HepG2 (cell line): Measurements from ENCODE around the gene EIF5A. TPM values are rescaled to one million over a fixed set of nuclear protein-coding genes. Genes with fewer than 3 reads are reported as not detected.
A peak's percentile ranks its signal among the peaks of the same experiment; 100 is the strongest.

Experiments used
- ARNT ChIP-seq: fragments of 450-650 bp; IDR thresholded peaks from 2 replicates; pipeline ENCODE4 v1.6.1; 2017
- KAT8 ChIP-seq: IDR thresholded peaks from 2 replicates; pipeline ENCODE4 v1.6.1; 2016; ENCODE audit warnings: missing genetic modification reagents, missing compliant biosample characterization
- KDM3A ChIP-seq: IDR thresholded peaks from 2 replicates; pipeline ENCODE4 v1.6.1; 2018; ENCODE audit warnings: low read depth, missing compliant biosample characterization
- KLF12 ChIP-seq: sonication (generic); formaldehyde crosslinking; IDR thresholded peaks from 2 replicates; pipeline ENCODE4 v1.4.0; 2020; ENCODE audit warnings: missing genetic modification reagents, borderline replicate concordance
- MAFK ChIP-seq, 2 experiments: IDR thresholded peaks in 1 of 2; conservative IDR thresholded peaks in 1 of 2; 2 replicates each; pipeline ENCODE4 v1.6.1; 2011; ENCODE audit warnings: improper control_type of control experiment in 2 of 2, low read length in 2 of 2
- MLLT10 ChIP-seq: sonication (generic); formaldehyde crosslinking; IDR thresholded peaks from 2 replicates; pipeline ENCODE4 v1.4.0; 2020; ENCODE audit warnings: missing genetic modification reagents
- MTF2 ChIP-seq: sonication (generic); formaldehyde crosslinking; IDR thresholded peaks from 2 replicates; pipeline ENCODE4 v1.5.0; 2020; ENCODE audit warnings: missing genetic modification reagents, borderline replicate concordance
- RFX5 ChIP-seq: IDR thresholded peaks from 2 replicates; pipeline ENCODE4 v1.6.1; 2011; ENCODE audit warnings: low read depth, low read length, improper control_type of control experiment
- ZFX ChIP-seq: sonication (generic); formaldehyde crosslinking; IDR thresholded peaks from 2 replicates; pipeline ENCODE4 v1.4.0; 2020; ENCODE audit warnings: mild to moderate bottlenecking, low read depth, missing genetic modification reagents, moderate library complexity
- ZNF136 ChIP-seq: sonication (generic); formaldehyde crosslinking; IDR thresholded peaks from 2 replicates; pipeline ENCODE4 v1.8.1; 2022; ENCODE audit warnings: low read depth, mild to moderate bottlenecking, moderate library complexity, missing genetic modification reagents
- ZNF333 ChIP-seq: sonication (generic); formaldehyde crosslinking; IDR thresholded peaks from 2 replicates; pipeline ENCODE4 v1.4.0; 2020; ENCODE audit warnings: mild to moderate bottlenecking, missing genetic modification reagents, borderline replicate concordance
- ZSCAN22 ChIP-seq: sonication (generic); formaldehyde crosslinking; IDR thresholded peaks from 2 replicates; pipeline ENCODE4 v1.4.0; 2020; ENCODE audit warnings: mild to moderate bottlenecking, missing genetic modification reagents
- polyA plus RNA-seq, 8 experiments: library from polyadenylated mRNA; depleted of rRNA in 3 of 8; stranded (reverse) in 7 of 8; unstranded in 1 of 8; fragments of >200 nt; fragmentation: Illumina TruSeq in 4 of 8; extraction: Trizol in 4 of 8; gene quantifications; 2 replicates each; pipeline versions ENCODE4 v1.2.1 to v1.2.3, GENCODE V29; 2011 to 2016; ENCODE audit warnings: low read depth in 4 of 8, missing spikeins in 1 of 8, mixed read lengths in 1 of 8; ENCODE audit not compliant: insufficient read depth in 1 of 8
- total RNA-seq, 5 experiments: library from RNA; depleted of rRNA; stranded (reverse); fragments of >200 nt; fragmentation: Illumina TruSeq; extraction: Trizol; gene quantifications; 2 replicates each; pipeline ENCODE4 v1.2.3, GENCODE V29; 2016; ENCODE audit warnings: low read depth in 1 of 5
- TF ChIP-seq, protein P1 (sequence below): sonication (generic); formaldehyde crosslinking; IDR thresholded peaks from 2 replicates; pipeline ENCODE4 v1.4.0; 2020; ENCODE audit warnings: mild to moderate bottlenecking, missing genetic modification reagents, borderline replicate concordance
- TF ChIP-seq, protein P2 (sequence below): sonication (generic); formaldehyde crosslinking; IDR thresholded peaks from 2 replicates; pipeline ENCODE4 v1.8.1; 2023; ENCODE audit warnings: mild to moderate bottlenecking, moderate library complexity, missing genetic modification reagents
- TF ChIP-seq, protein P3 (sequence below): sonication (generic); formaldehyde crosslinking; conservative IDR thresholded peaks from 2 replicates; pipeline ENCODE4 v1.4.0; 2020; ENCODE audit warnings: missing genetic modification reagents
- TF ChIP-seq, protein P4 (sequence below): sonication (generic); formaldehyde crosslinking; IDR thresholded peaks from 2 replicates; pipeline ENCODE4 v1.4.0; 2020; ENCODE audit warnings: missing genetic modification reagents, borderline replicate concordance

The EIF5A gene
- total and polyA plus RNA-seq, 2 of the 13 experiments (the other 11 are each of a cell fraction or from before 2014, with no cell fraction given), result 319 to 337 TPM

DNA sequence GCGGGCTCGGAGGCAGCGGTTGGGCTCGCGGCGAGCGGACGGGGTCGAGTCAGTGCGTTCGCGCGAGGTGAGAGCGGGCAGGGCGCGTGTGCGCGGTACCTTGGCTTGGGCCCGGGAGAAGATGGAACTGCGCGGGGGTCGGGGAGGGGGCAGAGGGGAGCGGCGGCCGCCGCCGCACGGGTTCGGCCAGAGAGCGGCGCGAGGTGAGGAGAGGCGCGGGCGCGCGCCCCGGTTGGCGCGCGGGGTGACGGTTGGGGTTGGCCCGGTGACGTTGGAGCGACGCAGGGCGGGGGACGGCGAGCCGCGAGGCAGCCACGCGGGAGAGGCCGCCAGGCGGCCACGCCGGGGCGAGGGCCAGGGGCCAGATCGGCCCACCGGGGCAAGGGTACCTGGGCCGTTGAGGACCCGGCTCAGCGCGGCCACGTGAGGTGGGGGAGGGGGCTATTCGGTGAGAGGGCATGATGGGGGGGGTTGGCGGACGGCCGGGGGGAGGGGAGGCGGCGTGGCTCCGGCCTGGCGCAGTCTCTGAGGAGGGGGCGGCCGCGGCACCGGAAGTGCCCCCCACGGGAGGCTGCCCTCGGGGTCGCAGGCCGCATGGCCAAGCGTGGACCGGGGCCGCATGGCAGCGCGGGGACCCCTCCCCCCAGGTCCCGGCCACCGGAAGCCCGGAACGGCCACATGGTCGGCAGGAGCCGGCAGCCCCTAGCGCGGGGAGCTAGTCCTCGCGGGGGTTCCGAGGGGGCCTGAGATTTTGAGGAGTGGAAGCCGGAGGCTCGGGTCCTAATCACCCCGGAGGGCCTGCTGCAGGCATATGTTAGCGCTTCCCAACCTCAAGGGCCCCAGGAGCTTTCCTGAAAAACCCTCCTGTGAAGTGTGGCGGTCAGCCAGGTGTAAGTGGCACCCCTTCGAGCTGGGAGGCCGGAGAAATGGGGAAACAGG is 527 bp downstream of the EIF5A start (continued):
- no peak for TF ChIP-seq MLLT10
- TF ChIP-seq MAFK (conservative IDR thresholded peaks at IDR 0.05 in 1 of 2, IDR thresholded peaks at IDR 0.05 in 1 of 2; ENCODE audit: low read length in 2 of 2), result no peak
- no peak for TF ChIP-seq KLF12 (CRISPR knock-in tag)
- TF ChIP-seq RFX5, result no peak
- TF ChIP-seq KDM3A (CRISPR knock-in tag), result no peak
- TF ChIP-seq, protein P1, sequence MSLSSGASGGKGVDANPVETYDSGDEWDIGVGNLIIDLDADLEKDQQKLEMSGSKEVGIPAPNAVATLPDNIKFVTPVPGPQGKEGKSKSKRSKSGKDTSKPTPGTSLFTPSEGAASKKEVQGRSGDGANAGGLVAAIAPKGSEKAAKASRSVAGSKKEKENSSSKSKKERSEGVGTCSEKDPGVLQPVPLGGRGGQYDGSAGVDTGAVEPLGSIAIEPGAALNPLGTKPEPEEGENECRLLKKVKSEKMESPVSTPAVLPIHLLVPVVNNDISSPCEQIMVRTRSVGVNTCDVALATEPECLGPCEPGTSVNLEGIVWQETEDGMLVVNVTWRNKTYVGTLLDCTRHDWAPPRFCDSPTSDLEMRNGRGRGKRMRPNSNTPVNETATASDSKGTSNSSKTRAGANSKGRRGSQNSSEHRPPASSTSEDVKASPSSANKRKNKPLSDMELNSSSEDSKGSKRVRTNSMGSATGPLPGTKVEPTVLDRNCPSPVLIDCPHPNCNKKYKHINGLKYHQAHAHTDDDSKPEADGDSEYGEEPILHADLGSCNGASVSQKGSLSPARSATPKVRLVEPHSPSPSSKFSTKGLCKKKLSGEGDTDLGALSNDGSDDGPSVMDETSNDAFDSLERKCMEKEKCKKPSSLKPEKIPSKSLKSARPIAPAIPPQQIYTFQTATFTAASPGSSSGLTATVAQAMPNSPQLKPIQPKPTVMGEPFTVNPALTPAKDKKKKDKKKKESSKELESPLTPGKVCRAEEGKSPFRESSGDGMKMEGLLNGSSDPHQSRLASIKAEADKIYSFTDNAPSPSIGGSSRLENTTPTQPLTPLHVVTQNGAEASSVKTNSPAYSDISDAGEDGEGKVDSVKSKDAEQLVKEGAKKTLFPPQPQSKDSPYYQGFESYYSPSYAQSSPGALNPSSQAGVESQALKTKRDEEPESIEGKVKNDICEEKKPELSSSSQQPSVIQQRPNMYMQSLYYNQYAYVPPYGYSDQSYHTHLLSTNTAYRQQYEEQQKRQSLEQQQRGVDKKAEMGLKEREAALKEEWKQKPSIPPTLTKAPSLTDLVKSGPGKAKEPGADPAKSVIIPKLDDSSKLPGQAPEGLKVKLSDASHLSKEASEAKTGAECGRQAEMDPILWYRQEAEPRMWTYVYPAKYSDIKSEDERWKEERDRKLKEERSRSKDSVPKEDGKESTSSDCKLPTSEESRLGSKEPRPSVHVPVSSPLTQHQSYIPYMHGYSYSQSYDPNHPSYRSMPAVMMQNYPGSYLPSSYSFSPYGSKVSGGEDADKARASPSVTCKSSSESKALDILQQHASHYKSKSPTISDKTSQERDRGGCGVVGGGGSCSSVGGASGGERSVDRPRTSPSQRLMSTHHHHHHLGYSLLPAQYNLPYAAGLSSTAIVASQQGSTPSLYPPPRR (CRISPR knock-in tag), result no peak
- no peak for TF ChIP-seq ZNF136 (CRISPR knock-in tag)
- TF ChIP-seq, protein P2, sequence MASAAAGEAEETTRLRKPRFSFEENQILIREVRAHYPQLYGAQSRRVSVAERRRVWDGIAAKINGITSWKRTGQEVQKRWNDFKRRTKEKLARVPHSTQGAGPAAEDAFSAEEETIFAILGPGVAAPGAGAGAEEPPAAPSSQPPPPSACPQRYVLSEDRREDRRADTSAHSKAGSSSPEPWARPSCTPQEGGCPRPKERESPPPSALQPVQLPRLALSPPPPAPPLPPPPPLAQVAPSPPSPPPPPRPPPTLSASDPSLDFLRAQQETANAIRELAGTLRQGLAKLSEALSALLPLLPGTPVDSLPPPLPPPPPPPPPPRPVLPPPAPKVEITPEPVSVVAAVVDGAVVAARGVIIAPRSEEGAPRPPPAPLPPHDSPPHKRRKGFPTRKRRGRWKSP (CRISPR knock-in tag), result peak; percentile 62; the same call in 1 of the 2 replicates
- no peak for TF ChIP-seq ZSCAN22
- TF ChIP-seq, protein P3, sequence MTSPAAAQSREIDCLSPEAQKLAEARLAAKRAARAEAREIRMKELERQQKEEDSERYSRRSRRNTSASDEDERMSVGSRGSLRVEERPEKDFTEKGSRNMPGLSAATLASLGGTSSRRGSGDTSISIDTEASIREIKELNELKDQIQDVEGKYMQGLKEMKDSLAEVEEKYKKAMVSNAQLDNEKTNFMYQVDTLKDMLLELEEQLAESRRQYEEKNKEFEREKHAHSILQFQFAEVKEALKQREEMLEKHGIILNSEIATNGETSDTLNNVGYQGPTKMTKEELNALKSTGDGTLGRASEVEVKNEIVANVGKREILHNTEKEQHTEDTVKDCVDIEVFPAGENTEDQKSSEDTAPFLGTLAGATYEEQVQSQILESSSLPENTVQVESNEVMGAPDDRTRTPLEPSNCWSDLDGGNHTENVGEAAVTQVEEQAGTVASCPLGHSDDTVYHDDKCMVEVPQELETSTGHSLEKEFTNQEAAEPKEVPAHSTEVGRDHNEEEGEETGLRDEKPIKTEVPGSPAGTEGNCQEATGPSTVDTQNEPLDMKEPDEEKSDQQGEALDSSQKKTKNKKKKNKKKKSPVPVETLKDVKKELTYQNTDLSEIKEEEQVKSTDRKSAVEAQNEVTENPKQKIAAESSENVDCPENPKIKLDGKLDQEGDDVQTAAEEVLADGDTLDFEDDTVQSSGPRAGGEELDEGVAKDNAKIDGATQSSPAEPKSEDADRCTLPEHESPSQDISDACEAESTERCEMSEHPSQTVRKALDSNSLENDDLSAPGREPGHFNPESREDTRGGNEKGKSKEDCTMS (CRISPR knock-in tag), result no peak
- TF ChIP-seq MTF2 (CRISPR knock-in tag), result no peak
- TF ChIP-seq, protein P4, sequence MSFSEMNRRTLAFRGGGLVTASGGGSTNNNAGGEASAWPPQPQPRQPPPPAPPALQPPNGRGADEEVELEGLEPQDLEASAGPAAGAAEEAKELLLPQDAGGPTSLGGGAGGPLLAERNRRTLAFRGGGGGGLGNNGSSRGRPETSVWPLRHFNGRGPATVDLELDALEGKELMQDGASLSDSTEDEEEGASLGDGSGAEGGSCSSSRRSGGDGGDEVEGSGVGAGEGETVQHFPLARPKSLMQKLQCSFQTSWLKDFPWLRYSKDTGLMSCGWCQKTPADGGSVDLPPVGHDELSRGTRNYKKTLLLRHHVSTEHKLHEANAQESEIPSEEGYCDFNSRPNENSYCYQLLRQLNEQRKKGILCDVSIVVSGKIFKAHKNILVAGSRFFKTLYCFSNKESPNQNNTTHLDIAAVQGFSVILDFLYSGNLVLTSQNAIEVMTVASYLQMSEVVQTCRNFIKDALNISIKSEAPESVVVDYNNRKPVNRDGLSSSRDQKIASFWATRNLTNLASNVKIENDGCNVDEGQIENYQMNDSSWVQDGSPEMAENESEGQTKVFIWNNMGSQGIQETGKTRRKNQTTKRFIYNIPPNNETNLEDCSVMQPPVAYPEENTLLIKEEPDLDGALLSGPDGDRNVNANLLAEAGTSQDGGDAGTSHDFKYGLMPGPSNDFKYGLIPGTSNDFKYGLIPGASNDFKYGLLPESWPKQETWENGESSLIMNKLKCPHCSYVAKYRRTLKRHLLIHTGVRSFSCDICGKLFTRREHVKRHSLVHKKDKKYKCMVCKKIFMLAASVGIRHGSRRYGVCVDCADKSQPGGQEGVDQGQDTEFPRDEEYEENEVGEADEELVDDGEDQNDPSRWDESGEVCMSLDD, result no peak
- TF ChIP-seq ARNT, result no peak
- 0 out of 2 replicates have a peak, but pooled peaks have one; percentile 12 for TF ChIP-seq KAT8 (CRISPR knock-in tag)
- no peak for TF ChIP-seq ZNF333 (CRISPR knock-in tag)
- TF ChIP-seq ZFX (CRISPR knock-in tag), result no peak
